Measurements from ENCODE around the gene NINJ2.
A peak's percentile ranks its signal among the peaks of the same experiment; 100 is the strongest.
"Not testable (repeated sequence)": the region's sequence is repeated elsewhere in the genome, so short reads cannot be mapped to it uniquely, and the experiment has no call there.

The NINJ2 gene

GRCh38 chr12:639988-640387 lies 23.3 kb downstream of the NINJ2 start:
- no peak for DNase-seq

DNA sequence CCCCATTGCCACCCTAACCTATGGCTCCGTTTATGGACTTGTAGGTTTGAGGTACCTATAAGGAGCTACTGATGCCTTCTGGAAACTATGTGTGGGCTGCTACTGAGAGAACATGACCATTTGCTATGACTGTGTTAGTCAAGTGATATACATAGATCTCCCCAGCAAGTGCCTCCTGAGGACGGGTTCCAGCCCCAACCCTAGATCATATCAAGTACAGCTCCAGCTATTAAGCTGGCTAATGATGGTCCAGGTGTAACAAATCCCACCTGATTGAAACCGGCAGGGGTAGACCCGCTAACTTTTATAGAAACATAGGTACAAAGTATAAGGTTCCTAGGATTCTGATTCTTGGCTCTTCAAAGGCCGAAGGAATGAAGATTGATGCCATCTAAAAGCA lies 23.7 kb downstream of the NINJ2 start:
- DNase-seq, result peak in 1 of 2 donors; percentile 39

DNA sequence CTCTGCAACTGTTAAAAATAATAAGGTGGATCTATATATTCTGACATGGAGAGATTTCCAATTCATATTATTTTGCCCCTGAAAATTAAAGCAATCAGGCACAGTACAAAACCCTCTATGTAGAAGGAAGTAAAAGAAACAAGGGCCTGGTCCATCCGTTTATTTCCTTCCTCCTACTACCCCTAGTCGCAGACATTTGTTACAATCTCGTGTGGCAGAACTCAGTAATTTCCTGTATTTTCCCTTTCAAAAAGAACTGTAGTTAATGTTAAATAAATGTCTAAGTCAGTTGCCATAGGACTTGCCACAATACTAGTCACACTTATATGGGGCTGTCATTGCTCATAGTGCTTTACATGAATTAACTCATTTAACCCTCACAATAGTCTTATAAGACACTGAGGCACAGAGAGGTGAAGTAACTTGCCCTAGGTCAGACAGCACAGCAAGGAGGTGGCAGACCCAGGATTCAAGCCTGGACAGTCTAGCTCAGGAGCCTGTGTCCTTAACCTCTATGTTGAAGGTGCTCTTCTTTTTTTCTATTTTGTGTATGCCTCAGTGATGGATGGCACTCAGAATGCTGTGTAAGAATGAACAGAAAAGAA lies 24.2 kb downstream of the NINJ2 start:
- DNase-seq, result peak; percentile 50 to 54

GRCh38 chr12:636632-637031 lies 26.6 kb downstream of the NINJ2 start:
- peak in 1 of 2 donors; percentile 22 for DNase-seq

DNA sequence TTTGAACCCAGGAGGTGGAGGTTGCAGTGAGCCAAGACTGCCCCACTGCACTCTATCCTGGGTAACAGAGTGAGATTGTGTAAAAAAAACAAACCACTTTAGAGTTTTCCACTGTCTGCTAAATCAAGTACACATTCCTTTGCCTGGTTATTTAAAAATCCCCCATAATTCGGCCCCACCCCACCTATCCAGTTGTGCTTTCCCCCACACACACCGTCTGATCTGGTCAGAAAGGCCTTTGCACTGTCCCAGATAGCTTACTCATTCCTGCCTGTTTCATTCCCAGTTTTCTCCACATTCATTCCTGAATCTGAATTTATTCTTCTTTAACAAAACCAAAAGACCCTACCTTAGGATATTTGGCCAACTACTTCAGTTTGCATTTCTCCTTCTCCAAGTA lies 29.5 kb downstream of the NINJ2 start:
- DNase-seq, result no peak

DNA sequence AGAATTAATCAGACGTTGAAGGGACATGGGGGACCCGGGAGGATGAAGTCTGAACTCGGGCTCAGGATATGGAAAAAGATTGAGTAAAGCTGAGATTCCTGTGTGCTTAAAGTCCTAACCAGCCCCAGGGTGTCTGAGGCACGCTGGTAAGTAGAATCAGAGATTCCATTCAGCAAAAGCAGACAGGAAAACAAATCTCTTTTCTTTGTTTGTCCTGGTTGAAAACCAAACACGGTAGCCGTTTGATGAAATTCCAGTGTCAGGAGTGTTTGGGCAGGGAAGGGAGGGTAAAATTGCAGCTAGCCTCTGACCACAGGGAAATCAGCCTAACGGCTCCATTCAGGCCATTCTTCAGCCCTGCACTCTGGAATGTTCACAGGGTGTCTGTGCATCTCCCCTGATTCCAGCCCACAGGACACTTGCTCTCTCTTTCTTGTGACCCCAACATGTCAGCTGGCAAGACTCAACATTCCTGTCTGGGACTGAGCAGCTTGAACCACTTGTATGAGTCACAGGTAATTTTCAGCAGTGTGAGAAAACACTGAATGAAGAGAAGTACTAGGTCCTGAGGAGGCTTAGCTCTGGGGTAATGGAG lies 31.0 kb downstream of the NINJ2 start:
- peak in 1 of 2 donors; percentile 73 for DNase-seq

- peak in 1 of 2 donors; percentile 61 for DNase-seq
Measured at GRCh38 chr12:630656-631632, 32.3 kb downstream of the NINJ2 start.

DNA sequence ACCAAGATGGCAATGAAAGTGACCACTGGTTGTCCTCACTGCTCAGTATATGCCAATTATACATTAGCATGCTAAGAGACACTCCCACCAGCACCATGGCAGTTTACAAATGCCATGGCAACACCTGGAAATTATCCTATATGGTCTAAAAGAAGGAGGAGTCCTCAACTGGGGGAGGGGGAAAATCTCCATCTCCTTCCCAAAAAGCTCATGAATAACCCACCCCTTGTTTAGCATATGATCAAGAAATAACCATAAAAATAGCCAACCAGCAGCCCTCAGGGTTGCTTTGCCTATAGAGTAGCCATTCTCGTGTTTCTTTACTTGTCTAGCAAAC lies 34.5 kb downstream of the NINJ2 start:
- not testable (repeated sequence) for DNase-seq

DNA sequence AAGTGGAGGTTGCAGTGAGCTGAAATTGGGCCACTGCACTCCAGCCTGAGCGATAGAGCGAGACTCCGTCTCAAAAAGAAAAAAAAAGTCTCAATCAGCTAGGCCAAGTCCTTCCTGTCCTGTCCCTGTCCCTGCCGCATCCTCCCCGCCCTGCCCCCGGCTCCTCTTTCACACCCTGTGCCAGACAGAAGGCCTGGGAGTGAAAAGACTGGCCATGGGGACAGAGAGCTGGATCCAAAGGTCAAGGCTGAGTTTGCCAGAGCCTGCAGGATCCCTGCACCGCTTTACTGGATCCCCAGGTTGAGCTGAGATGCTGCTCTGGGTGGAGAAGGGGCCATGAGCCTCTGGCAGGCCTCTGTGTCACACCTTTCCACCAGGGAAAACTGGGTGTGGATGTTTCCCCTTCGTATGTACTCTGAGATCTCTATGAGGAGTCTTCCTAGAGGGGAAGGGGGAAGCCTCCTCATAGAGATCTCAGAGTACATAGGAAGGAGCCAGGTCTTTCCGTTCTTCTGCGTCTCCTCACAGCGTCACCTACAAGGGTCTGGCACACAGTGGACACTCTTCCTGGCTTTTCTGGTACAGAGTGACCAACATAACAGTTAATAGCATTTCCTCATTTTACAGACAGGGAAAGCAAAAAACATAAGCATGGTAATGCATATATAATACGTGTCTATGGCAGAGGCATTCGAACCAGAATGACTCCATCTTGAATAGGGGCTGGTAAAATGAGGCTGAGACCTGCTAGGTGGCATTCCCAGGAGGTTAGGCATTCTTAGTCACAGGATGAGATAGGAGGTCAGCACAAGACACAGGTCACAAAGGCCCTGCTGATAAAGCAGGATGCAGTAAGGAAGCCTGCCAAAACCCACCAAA lies 35.1 kb downstream of the NINJ2 start:
- DNase-seq, result no peak

- DNase-seq, result no peak
Measured at GRCh38 chr12:627285-627684, 36.0 kb downstream of the NINJ2 start.

GRCh38 chr12:625998-626397 lies 37.2 kb downstream of the NINJ2 start:
- DNase-seq, result no peak

DNA sequence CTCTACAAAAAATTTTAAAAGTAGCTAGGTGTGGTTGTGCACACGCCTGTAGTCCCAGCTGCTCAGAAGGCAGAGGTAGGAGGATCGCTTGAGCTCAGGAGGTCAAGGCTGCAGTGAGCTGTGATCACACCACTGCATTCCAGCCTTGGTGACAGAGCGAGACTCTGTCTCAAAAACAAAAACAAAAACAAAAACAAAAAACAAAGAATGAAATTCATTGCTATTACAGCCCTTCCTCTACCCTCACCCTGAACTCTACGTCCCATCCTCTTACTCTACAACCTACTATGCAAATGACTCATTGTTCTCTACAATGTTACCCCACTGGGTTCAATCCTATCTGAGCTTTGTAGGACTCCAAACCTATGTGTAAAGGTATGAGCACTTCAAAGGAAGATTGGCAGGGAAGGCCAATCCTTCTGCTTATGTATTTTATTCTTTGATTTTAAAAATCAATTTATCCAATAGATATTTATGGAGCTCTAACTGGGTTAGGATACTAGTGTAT lies 39.3 kb downstream of the NINJ2 start:
- DNase-seq, result no peak

DNA sequence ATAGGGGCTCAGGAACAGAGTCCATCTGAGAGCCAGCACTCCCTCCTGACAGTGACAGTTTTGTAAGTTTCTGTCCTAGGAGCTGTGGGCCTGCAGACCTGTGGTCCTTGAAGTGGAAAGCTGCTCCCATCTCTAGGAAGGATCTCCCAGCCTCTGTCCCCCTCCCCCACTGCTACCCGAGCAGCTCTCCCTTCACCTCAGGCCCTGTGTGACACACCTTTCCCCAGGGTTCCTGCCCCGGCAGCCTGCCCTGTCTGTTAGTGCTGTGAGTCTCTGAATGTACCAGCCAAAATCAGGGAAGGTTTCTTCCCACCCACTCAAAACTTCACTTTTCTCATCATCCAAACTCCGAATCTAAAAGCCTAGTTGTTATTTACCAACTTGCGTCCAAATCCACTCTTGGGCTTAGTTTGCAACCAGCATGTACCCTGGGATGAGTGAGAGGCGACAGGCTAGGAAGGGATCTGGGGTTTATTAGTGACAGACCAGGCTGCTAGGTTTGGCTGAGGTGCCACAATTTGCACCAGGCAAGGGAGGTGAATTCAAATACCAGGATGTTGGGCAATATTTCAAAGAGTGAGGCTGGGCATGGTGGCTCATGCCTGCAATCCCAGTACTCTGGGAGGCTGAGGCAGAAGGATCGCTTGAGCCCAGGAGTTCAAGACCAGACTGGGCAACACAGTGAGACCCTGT lies 39.9 kb downstream of the NINJ2 start:
- DNase-seq, result no peak

DNA sequence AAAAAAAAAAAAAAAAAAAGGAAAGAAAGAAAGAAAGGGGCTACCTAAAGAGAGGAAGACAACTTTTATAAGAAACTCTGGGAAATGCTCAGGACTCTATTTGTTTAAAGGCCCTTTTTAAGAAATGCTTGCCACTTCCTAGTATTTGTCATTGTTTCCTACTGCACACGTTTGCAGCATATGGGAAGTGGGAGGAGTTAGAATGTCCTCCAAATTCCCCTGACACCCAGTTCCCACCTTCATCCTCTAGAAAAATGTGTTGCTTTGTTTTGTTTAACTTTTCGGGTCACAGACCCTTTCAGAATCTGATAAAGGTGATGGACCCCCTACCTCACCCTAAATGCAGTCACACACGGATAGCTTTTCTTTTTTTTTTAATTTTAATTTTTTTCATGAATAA lies 40.8 kb downstream of the NINJ2 start:
- DNase-seq, result peak; percentile 73 to 77

GRCh38 chr12:619346-619745 lies 43.9 kb downstream of the NINJ2 start:
- no peak for DNase-seq

DNA sequence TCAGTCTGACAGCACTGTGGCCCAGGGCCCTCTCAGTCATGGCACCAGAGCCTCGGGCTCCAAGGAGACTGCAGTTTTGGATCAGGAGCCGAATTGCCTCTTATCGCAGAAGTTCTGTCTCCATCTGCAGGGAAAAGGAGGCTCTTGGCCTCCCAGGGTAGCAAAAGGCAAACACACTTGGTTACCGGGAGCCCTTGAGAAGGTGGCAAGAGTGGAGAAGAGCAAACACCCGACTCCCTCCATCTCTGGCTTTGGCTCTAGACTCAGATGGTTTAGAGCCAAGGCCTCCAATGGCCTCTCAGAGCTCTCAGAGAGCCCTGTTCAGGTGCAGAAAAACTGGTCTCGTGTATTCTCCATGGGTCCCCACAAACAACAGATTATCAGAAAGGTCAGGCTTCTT lies 44.6 kb downstream of the NINJ2 start:
- no peak for DNase-seq

GRCh38 chr12:617304-617915 lies 45.8 kb downstream of the NINJ2 start:
- peak; percentile 72 to 73 for DNase-seq

GRCh38 chr12:615620-616019 lies 47.6 kb downstream of the NINJ2 start:
- peak; percentile 31 to 62 for DNase-seq

DNA sequence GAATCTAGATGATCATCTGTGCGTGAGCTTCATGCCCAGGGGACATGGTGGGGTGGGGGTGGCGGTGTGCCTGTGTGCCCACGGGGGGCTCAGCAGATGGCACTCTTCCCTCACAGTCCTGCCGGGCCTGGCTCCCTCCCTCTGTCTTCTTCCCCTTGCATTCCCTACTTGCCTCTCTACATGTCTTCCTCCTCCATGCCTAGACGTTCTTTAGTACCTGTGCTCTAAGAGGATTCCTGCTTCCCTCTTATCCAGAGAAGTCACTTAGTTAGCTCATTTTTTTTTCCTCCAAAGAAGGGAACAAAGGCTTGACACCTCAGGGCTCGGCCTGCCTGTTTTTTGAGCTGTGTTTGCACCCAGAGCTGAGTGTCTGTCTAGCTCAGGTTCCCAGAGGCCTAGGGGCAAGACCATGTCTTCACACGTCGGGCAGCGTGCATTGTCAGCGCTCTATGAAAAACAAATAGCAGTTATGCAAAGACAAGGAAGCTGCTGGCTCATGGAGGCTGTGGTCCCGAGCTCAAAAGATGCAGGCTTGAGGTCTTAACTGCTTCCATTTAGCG lies 48.8 kb downstream of the NINJ2 start:
- DNase-seq, result no peak

- no peak for DNase-seq
Measured at GRCh38 chr12:613996-614395, 49.2 kb downstream of the NINJ2 start.

DNA sequence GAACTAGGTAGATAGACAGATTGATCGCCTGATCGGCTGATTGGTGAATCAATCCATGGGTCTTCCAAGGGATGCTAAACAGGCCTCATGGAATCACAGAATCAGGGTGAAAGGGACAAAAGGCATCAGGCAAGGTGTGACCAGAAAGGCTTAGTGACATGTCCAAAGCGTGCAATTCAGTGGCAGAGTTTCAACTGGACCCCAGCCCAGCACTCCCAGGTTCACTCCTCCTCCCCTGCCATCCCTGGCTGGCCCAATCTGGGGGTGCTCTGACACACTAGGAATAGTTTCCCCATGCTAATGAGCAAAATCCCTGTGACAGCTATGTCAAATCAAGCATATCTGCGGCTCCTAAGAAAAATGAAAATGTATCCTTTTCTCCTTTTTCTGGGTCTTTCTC lies 50.4 kb downstream of the NINJ2 start:
- no peak for DNase-seq

Measured in inflammatory macrophage treated with lipopolysaccharide for 1 hour (primary cell).